GM19328 (cell line): Measurements from ENCODE around the gene MAPKAPK5.
A peak's percentile ranks its signal among the peaks of the same experiment; 100 is the strongest.
"Not testable (repeated sequence)": the region's sequence is repeated elsewhere in the genome, so short reads cannot be mapped to it uniquely, and the experiment has no call there.

Source experiments
- ATAC-seq: cut with Tn5 transposase; IDR thresholded peaks from one replicate; pipeline ENCODE4 v1.9.1; 2021; ENCODE audit warnings: mild to moderate bottlenecking, moderate library complexity; ENCODE audit not compliant: unreplicated experiment

The MAPKAPK5 gene

GRCh38 chr12:111827907-111828306 is 14.1 kb upstream of the MAPKAPK5 start:
- ATAC-seq, result no peak

DNA sequence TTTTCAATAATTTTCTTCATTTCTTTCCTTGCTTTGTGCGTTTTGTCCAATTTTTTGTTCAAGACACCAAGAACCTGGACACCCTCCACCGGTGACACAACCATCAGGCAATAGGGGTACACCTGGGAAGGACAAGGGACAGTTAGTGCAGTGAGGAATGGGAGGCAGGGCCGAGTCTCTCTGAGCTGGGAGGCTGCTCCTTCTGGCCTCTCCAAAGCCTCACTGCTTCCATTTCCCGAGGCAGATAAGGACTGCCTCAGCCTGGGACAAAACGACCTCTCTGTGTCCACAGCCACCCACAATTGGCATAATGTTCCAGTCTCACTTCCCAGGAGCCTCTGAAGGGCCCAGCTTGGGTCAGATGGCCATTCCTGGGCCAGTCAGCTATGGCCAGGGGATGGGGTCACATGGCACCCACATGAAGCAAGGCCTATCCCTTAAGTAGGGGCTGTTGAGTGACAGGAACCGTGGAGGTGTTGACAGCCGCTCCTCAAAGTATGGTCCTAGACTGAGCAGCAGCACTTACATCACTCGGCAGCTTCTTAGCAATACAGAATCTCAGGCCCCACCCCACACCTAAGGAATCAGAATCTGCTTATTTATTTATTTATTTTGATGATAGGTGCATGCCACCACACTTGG is 13.6 kb upstream of the MAPKAPK5 start:
- ATAC-seq, result no peak

DNA sequence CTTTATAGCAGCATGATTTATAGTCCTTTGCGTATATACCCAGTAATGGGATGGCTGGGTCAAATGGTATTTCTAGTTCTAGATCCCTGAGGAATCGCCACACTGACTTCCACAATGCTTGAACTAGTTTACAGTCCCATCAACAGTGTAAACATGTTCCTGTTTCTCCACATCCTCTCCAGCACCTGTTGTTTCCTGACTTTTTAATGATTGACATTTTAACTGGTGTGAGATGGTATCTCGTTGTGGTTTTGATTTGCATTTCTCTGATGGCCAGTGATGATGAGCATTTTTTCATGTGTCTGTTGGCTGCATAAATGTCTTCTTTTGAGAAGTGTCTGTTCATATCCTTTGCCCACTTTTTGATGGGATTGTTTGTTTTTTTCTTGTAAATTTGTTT is 12.4 kb upstream of the MAPKAPK5 start:
- not testable (repeated sequence) for ATAC-seq

DNA sequence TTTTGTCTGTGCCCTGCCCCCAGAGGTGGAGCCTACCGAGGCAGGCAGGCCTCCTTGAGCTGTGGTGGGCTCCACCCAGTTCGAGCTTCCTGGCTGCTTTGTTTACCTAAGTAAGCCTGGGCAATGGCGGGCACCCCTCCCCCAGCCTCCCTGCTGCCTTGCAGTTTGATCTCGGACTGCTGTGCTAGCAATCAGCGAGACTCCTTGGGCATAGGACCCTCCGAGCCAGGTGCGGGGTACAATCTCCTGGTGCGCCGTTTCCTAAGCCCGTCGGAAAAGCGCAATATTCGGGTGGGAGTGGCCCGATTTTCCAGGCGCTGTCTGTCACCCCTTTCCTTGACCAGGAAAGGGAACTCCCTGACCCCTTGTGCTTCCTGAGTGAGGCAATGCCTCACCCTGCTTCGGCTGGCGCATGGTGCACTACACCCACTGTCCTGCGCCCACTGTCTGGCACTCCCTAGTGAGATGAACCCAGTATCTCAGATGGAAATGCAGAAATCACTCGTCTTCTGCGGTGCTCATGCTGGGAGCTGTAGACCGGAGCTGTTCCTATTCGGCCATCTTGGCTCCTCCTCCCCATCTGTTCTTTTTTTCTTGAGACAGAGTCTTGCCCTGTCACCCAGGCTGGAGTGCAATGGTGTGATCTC is 7.2 kb upstream of the MAPKAPK5 start:
- ATAC-seq, result not testable (repeated sequence)

DNA sequence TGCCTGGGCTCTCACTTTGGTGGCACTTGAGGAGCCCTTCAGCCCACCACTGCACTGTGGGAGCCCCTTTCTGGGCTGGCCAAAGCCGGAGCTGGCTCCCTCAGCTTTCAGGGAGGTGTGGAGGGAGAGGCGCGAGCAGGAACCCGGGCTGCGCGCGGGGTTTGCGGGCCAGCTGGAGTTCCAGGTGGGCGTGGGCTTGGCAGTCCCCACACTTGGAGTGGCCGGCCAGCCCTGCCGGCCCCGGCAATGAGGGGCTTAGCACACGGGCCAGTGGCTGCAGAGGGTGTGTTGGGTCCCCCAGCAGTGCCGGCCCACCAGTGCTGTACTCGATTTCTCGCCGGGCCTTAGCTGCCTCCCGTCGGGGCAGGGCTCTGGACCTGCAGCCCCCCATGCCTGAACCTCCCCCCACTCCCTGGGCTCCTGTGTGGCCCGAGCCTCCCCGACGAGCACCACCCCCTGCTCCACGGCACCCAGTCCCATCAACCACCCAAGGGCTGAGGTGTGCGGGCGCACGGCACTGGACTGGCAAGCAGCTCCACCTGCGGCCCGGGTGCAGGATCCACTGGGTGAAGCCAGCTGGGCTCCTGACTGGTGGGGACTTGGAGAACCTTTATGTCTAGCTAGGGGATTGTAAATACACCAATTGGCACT is 6.4 kb upstream of the MAPKAPK5 start:
- ATAC-seq, result not testable (repeated sequence)

DNA sequence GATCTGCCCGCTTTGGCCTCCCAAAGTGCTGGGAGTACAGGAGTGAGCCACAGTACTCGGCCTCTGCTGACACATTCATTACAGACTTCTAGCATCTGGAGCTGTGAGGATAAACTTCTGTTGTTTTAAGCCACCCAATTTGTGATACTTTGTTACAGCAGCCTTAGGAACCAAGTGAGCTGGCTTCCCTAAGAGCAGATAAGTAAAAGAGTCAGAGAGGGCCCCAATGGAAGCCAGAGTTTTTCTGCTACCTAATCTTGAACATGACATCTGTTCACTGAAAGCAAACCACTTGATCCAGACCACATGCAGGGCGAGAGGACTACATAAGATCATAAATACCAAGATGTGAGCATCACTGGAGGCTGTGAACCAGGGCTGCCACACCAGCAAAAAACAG is 3.7 kb upstream of the MAPKAPK5 start:
- no peak for ATAC-seq

DNA sequence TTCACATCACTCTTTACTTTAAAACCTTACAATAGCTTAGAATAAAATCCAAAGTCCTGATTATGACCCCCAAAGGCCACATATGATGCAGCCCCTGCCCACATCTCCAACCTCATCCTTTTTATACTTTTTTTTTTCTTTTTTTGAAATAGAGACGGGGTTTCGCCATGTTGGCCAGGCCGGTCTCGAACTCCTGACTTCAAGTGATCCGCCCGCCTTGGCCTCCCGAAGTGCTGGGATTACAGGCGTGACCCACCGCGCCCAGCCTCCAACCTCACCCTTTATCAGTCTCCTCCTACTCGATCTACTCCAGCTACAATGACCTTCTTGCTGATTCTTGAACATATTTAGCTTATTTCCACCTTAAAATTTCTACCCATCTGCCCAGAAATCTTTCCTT is 1.2 kb upstream of the MAPKAPK5 start:
- ATAC-seq, result no peak

DNA sequence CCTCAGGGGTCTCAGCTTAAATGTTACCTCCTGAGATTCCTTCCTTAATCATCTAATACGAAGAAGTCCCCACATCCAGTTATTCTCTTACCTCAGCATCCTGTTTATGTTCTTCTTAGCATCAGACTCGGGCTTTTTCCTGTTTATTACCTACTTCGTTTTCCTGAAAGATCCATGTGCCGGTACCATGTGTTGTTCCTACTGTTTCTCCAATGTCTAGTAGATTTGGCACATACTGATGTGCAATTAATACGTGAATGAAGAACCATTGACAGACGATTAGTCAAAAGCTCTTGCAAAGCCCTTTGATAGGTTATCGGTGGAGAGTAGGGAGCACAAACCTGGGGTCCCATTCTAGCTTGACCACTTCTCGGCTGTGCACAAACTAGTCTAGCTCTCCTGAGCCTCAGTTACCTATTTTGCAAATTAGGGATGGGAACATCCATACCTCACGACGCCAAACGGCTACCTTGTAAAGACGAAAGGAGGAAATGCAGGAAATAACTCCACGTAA is 735 bp upstream of the MAPKAPK5 start:
- ATAC-seq, result no peak

DNA sequence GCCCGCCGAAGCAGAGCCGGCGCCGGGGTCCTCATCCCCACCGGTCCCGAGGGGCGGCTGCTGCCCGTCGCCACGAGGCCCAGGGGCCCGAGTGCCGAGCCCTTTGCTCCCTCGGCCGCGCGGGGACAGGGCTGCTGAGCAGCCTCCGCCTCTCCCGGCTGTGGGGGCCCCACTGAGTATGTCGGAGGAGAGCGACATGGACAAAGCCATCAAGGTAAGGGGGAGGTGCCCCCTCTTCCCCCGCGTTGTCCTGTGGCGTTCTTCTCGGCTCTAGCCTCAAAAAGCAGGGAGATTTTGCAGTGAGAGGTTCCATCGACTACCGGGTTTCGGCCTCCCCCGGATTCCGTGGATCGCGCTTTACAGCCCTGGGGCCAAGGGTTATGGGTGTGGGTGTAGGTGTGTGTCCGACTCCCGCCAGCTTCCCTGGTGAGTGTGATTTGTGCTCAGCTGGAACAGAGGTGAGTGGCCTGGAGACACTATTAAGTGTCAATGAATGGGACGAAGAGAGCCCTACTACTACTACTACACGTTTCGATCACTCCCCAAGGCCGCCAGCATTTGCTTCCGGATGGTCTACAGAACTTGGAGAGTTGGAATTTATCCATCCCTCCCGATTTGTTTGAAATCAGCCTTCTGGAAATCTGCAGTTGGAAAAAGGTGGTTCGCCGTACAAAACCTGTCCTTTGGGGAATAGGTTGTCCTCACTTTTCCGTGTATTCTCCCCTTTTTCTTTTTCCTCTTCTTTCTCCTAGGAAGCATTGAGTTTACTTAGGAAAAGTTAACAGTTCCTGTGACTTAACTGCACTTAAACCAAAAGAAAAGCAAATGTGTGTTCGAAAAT is 748 bp downstream of the MAPKAPK5 start:
- ATAC-seq, result peak; percentile 17

GRCh38 chr12:111846016-111846415 is 4.0 kb downstream of the MAPKAPK5 start:
- no peak for ATAC-seq

DNA sequence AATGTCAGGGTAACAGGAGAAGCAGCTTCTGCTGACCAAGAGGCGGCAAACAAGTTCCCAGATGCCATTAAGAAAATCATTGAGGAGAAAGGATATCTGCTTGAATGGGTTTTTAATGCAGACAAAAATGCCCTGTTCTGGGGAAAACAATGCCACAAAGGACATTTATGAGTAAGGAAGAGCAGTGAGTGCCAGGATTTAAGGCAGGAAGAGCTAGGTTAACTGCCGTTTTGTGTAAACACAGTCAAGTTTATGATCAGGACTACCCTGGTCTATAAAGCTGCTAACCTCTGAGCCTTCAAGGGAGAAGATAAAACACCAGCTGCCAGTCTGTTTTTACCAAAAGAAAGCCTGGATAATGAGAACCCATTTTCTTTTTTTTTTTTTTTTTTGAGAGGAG is 8.5 kb downstream of the MAPKAPK5 start:
- ATAC-seq, result no peak

DNA sequence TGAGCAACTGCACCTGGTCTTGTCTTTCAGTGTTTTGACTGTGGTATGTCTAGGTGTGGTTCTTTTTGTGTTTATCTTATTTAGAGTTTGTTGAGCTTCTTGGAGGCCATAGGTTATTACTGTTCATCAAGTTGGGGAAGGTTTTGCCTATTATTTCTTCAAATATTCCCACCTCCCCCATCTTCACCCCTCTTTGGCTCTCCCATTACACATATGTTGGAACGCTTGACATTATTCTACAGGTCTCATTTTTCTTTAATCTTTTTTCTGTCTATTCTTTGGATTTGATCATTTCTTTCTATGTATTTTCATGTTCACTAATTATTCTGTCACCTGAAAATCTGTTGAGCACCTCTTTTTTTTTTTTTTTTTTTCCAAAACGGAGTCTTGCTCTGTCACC is 16.2 kb downstream of the MAPKAPK5 start:
- ATAC-seq, result no peak

DNA sequence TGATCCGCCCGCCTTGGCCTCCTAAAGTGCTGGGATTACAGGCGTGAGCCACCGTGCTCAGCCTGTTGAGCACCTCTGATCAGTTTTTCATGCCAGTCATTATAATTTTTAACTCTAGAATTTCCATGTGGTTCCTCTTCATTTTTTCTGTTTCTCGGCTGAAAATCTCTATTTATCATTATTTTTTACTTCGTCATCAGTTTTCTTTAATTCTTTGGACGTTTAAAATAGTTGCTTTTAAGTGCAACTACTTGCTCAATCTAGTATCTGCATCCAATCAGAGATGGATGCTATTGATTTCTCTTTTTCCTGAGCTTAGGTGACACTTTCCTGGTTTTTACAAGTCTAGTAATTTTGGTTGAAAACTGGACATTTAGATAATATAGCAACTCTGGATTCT is 16.8 kb downstream of the MAPKAPK5 start:
- ATAC-seq, result no peak

DNA sequence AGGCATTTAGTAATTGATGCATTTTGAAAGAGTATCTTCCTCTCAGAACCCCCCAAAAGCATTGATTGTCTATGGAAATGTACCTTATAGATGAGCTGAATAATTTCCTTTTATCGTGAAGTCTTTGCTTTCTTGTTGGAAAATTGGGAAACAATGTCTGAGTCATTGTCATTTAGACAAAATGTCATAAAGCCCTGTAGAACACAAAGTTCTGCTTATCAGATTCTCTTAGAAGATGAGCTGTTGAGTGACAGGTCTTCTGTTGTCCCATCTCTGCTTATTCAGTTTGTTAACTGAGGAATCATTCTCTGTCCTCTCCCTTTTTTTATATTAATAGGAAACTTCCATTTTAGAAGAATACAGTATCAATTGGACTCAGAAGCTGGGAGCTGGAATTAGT is 22.9 kb downstream of the MAPKAPK5 start:
- no peak for ATAC-seq

- no peak for ATAC-seq
These were observed 25.5 kb downstream of the MAPKAPK5 start for GRCh38 chr12:111867531-111867930.

DNA sequence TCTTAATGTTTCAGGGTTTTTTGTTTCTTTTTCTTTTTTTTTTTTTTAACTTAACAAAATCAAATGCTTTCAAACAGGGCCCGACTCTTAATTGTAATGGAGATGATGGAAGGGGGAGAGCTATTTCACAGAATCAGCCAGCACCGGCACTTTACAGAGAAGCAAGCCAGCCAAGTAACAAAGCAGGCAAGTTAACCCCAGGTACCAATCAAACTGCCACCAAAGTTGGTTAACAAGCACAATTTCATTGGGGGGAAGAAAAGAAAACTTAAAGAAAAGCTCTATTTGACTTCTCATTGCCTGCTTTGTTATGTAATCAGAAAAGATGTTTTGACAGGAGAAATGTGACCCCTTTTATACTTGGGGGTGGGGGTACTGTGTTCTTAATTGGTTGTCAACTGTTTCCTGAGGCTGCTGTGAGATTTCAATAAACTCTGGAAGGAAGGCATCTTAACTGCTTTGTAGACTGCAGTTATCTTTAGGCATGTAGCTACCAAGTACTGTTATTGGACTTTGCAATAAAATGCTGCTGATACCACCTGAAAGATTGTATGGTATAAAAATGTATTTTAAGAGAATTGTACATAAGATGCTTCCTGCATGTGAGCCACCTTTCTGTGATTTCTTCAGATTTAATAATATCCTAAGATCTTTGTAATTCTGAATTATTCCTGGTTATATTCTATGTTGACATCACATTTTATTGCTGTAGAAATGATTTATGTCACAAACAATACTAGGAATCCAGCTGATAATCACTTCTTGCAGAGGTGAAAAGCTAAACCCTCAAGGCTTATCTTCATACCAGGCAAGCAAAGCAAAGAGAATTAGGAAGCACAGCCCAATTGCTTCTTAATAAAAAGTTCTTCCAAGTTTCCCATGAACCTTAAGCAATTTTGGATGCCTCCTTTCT is 26.9 kb downstream of the MAPKAPK5 start:
- ATAC-seq, result no peak

- ATAC-seq, result no peak
These were observed 27.6 kb downstream of the MAPKAPK5 start for GRCh38 chr12:111869671-111870070.

DNA sequence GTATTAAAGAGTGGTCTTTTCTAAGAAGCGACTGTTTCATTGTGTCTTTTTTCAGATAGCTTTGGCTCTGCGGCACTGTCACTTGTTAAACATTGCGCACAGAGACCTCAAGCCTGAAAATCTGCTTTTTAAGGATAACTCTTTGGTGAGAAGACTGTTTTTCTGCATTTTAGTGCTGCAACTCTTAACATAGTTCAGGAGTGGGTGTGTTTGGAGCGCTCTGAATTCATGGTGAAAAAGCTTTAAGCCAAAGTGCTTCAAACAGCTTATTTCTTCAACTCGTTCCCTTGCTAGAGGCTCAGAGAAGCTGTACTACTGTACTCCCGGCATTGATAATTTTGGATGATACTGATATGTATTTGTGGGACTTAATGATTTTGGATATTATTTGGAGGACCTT is 28.2 kb downstream of the MAPKAPK5 start:
- ATAC-seq, result no peak

GRCh38 chr12:111870706-111871105 is 28.7 kb downstream of the MAPKAPK5 start:
- no peak for ATAC-seq

DNA sequence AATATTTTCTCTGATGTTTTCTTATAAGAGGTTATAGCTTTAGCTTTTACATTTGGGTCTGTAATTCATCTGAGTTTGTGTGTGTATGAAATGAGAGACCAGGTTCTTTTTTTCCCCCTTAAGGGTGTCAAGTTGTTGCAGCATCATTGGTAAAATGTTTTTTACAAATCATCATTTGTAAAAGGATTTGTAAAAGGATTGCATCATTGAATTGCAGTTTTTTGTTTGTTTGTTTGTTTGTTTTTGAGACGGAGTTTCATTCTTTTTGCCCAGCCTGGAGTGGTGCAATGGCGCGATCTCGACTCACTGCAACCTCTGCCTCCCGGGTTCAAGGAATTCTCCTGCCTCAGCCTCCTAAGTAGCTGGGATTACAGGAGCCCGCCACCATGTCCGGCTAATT is 31.1 kb downstream of the MAPKAPK5 start:
- ATAC-seq, result no peak
